Measurements from ENCODE around the gene SLC16A12. TPM values are rescaled to one million over a fixed set of nuclear protein-coding genes. Genes with fewer than 3 reads are reported as not detected.

SLC16A12 gene, protein sequence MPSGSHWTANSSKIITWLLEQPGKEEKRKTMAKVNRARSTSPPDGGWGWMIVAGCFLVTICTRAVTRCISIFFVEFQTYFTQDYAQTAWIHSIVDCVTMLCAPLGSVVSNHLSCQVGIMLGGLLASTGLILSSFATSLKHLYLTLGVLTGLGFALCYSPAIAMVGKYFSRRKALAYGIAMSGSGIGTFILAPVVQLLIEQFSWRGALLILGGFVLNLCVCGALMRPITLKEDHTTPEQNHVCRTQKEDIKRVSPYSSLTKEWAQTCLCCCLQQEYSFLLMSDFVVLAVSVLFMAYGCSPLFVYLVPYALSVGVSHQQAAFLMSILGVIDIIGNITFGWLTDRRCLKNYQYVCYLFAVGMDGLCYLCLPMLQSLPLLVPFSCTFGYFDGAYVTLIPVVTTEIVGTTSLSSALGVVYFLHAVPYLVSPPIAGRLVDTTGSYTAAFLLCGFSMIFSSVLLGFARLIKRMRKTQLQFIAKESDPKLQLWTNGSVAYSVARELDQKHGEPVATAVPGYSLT
- total RNA-seq (ENCODE audit: unreplicated experiment), result not detected
- long read RNA-seq, result 0 reads

GRCh38 chr10:89535171-89536012, at the start of gene SLC16A12:
TSS of gene SLC16A12 (minus strand) at chr10:89535594. CDS start at chr10:89462578, 73,016 bp downstream.
- Mint-ChIP-seq H3K4me1 (ENCODE audit: low read depth, unreplicated experiment) (peaks cover 2% of the 10 kb centered on the region), H3K36me3 (ENCODE audit: unreplicated experiment) (peaks cover 3% of the 10 kb centered on the region), H3K4me3 (ENCODE audit: unreplicated experiment) (peak within 1 kb of the TSS; percentile 83), H3K27me3 (ENCODE audit: unreplicated experiment) (peaks cover 26% of the 10 kb centered on the region), H3K9me3 (ENCODE audit: unreplicated experiment) (peaks cover 7% of the 10 kb centered on the region), H3K27ac (ENCODE audit: unreplicated experiment) (no peak within 1 kb of the TSS)
- no peak for TF ChIP-seq CTCF (IDR thresholded peaks at IDR 0.05; ENCODE audit: partially characterized antibody, unreplicated experiment)
- peak; percentile 66 for DNase-seq

GRCh38 chr10:89582022-89582421, 46.6 kb upstream of the SLC16A12 start:
- no peak overlapping the region for H3K27ac Mint-ChIP-seq (ENCODE audit: unreplicated experiment)
- TF ChIP-seq CTCF (IDR thresholded peaks at IDR 0.05; ENCODE audit: partially characterized antibody, unreplicated experiment), result no peak
- no peaks in the 10 kb centered on the region for H3K4me1 Mint-ChIP-seq (ENCODE audit: low read depth, unreplicated experiment)
- H3K36me3 Mint-ChIP-seq (ENCODE audit: unreplicated experiment), result no peaks in the 10 kb centered on the region
- H3K4me3 Mint-ChIP-seq (ENCODE audit: unreplicated experiment), result no peak overlapping the region
- H3K9me3 Mint-ChIP-seq (ENCODE audit: unreplicated experiment), result no peaks in the 10 kb centered on the region
- no peaks in the 10 kb centered on the region for H3K27me3 Mint-ChIP-seq (ENCODE audit: unreplicated experiment)
- no peak for DNase-seq

DNA sequence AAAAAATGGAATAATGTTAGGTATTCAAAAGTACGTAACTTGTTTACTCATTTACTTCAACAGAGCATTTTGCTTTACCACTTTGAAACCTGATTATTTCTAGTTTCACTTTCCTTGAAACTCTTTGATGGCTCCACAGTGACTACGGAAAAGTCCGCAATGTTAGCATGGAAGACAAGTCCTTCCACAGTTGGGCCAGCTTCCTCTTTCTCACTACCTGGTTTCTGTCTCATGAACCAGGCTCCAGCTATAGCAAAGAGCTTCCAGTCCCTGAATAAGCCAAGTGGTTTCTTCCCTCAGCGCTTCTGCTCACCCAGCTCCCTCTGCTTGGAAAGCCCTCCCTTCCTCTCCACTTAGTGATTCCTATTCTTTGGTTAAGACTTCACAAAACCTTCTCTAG, 44.8 kb upstream of the SLC16A12 start:
- Mint-ChIP-seq H3K4me1 (ENCODE audit: low read depth, unreplicated experiment) (no peaks in the 10 kb centered on the region), H3K27ac (ENCODE audit: unreplicated experiment) (no peak overlapping the region), H3K36me3 (ENCODE audit: unreplicated experiment) (no peaks in the 10 kb centered on the region), H3K4me3 (ENCODE audit: unreplicated experiment) (no peak overlapping the region), H3K27me3 (ENCODE audit: unreplicated experiment) (no peaks in the 10 kb centered on the region), H3K9me3 (ENCODE audit: unreplicated experiment) (no peaks in the 10 kb centered on the region)
- no peak for DNase-seq
- TF ChIP-seq CTCF (IDR thresholded peaks at IDR 0.05; ENCODE audit: partially characterized antibody, unreplicated experiment), result no peak

DNA sequence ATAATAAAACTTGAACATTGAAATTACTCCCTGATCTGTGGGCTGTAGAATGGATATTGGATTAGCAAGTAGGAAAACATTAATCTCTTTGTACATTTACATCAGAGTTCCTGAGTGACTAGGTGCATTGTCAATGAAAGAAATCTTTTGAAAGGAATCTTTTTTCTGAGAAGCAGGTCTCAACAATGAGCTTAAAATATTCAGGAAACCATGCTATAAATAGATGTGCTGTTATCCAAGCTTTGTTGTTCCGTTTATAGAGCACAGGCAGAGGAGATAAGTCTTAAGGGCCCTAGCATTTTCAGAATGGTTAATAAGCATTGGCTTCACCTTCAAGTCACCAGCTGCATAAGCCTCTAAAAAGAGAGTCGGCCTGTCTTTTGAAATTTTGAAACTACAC, 41.3 kb upstream of the SLC16A12 start:
- no peak for TF ChIP-seq CTCF (IDR thresholded peaks at IDR 0.05; ENCODE audit: partially characterized antibody, unreplicated experiment)
- H3K4me1 Mint-ChIP-seq (ENCODE audit: low read depth, unreplicated experiment), result no peaks in the 10 kb centered on the region
- H3K4me3 Mint-ChIP-seq (ENCODE audit: unreplicated experiment), result no peak overlapping the region
- no peaks in the 10 kb centered on the region for H3K27me3 Mint-ChIP-seq (ENCODE audit: unreplicated experiment)
- no peaks in the 10 kb centered on the region for H3K9me3 Mint-ChIP-seq (ENCODE audit: unreplicated experiment)
- H3K36me3 Mint-ChIP-seq (ENCODE audit: unreplicated experiment), result no peaks in the 10 kb centered on the region
- DNase-seq, result no peak
- no peak overlapping the region for H3K27ac Mint-ChIP-seq (ENCODE audit: unreplicated experiment)

Measured in glutamatergic neuron (in vitro differentiated cells).